ENCODE data around the gene MLC1. TPM values are rescaled to one million over a fixed set of nuclear protein-coding genes. Genes with fewer than 3 reads are reported as not detected.

MLC1 gene
- polyA plus RNA-seq, 1 donor (not counting 4 experiments of a cell fraction or from before 2014, with no cell fraction given), result not detected

DNA sequence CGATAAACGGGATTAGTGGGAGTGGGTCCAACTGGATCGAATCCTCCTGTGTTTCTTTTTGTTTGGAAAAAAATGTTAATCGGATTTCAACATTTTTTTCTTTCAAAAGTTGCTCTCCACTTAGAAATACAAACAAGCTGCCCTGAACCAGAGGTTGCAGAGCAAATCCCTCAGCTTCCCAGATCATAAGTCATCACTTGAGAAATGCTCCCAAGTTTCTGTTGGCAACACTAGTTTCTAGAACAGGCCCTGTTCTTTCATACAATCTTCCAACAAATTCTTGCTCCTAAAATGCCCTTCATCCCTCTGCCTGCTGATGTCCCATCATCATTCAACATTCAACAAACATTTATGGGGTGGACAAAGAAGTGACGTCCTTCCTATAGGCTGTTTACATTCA lies 1.3 kb upstream of the MLC1 start:
- FAIRE-seq, result no peak
- no peak overlapping the region for H2AFZ ChIP-seq (ENCODE audit: control insufficient read depth, low read length)
- H3K36me3 ChIP-seq (ENCODE audit: control insufficient read depth in 2 of 2, extremely low read depth in 1 of 2, insufficient read depth in 2 of 2, low read length in 2 of 2), result no peaks in the 10 kb centered on the region
- no peak for DNase-seq (ENCODE audit: low read depth, low spot score)
- no peak overlapping the region for H3K4me3 ChIP-seq (ENCODE audit: control insufficient read depth in 2 of 3, extremely low read depth in 1 of 3, insufficient read depth in 2 of 3, low read depth in 1 of 3, low read length in 3 of 3)
- H3K4me2 ChIP-seq (ENCODE audit: control insufficient read depth, extremely low read depth, insufficient read depth, low read depth, low read length), result no peak overlapping the region
- peaks cover 3% of the 10 kb centered on the region for H3K27me3 ChIP-seq (ENCODE audit: control insufficient read depth, extremely low read depth, insufficient read depth, low read length)
- no peak overlapping the region for H3K27ac ChIP-seq (ENCODE audit: control insufficient read depth, insufficient read depth, low read length)
- H3K9ac ChIP-seq (ENCODE audit: control insufficient read depth, extremely low read depth, insufficient read depth, low read length), result no peak overlapping the region
- no peaks in the 10 kb centered on the region for H3K9me1 ChIP-seq (ENCODE audit: control insufficient read depth, extremely low read depth, insufficient read depth, low read length)
- H3K79me2 ChIP-seq (ENCODE audit: control insufficient read depth, insufficient read depth, low read length), result no peaks in the 10 kb centered on the region
- peaks cover 17% of the 10 kb centered on the region for H3K4me1 ChIP-seq (ENCODE audit: control insufficient read depth, extremely low read depth, insufficient read depth, low read length)
- H4K20me1 ChIP-seq (ENCODE audit: control insufficient read depth, extremely low read depth, insufficient read depth, low read length), result no peaks in the 10 kb centered on the region
- peaks cover 2% of the 10 kb centered on the region for H3K9me3 ChIP-seq (ENCODE audit: control insufficient read depth, low read depth, low read length)
- TF ChIP-seq EZH2 (IDR thresholded peaks at IDR 0.05; ENCODE audit: low read length), result no peak
- no peak for TF ChIP-seq CTCF (optimal IDR thresholded peaks at IDR 0.05 in 1 of 3, IDR thresholded peaks at IDR 0.05 in 1 of 3, conservative IDR thresholded peaks at IDR 0.05 in 1 of 3; ENCODE audit: extremely low read depth in 1 of 3, insufficient read depth in 2 of 3, low read length in 3 of 3)
- dilution Hi-C loops (cut with MboI; ENCODE audit: extremely low pct_ligation_motif_present, low sequenced_read_pairs), result no loop called here

DNA sequence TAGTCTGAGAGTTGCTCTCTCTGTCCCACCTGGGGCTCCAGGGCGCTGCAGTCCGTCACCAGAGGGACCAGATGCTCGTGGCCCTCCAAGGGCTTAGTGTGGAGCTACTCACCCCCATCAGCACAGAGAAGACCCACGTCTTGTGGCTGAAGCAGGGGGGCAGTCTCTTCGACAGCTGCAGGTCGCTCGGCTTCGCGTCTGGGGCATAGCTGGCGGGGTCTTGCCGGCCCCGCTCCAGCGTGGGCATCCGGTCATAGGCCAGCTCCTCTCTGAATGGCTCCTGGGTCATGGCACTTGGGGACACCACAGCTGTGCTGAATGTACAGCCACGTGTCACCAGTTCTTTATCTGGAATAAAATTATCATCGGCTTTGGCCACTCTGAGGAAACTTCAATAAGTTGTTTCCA lies 608 bp downstream of the MLC1 start:
- H3K79me2 ChIP-seq (ENCODE audit: control insufficient read depth, insufficient read depth, low read length), result no peaks in the 10 kb centered on the region
- H3K9me1 ChIP-seq (ENCODE audit: control insufficient read depth, extremely low read depth, insufficient read depth, low read length), result no peaks in the 10 kb centered on the region
- no peaks in the 10 kb centered on the region for H4K20me1 ChIP-seq (ENCODE audit: control insufficient read depth, extremely low read depth, insufficient read depth, low read length)
- H3K36me3 ChIP-seq (ENCODE audit: control insufficient read depth in 2 of 2, extremely low read depth in 1 of 2, insufficient read depth in 2 of 2, low read length in 2 of 2), result no peaks in the 10 kb centered on the region
- H3K9ac ChIP-seq (ENCODE audit: control insufficient read depth, extremely low read depth, insufficient read depth, low read length), result no peak overlapping the region
- H3K9me3 ChIP-seq (ENCODE audit: control insufficient read depth, low read depth, low read length), result peaks cover 2% of the 10 kb centered on the region
- DNase-seq (ENCODE audit: low read depth, low spot score) (no peak), FAIRE-seq (no peak)
- peaks cover 17% of the 10 kb centered on the region for H3K4me1 ChIP-seq (ENCODE audit: control insufficient read depth, extremely low read depth, insufficient read depth, low read length)
- TF ChIP-seq EZH2 (IDR thresholded peaks at IDR 0.05; ENCODE audit: low read length), result no peak
- TF ChIP-seq CTCF (optimal IDR thresholded peaks at IDR 0.05 in 1 of 3, IDR thresholded peaks at IDR 0.05 in 1 of 3, conservative IDR thresholded peaks at IDR 0.05 in 1 of 3; ENCODE audit: extremely low read depth in 1 of 3, insufficient read depth in 2 of 3, low read length in 3 of 3), result no peak
- no peak overlapping the region for H2AFZ ChIP-seq (ENCODE audit: control insufficient read depth, low read length)
- dilution Hi-C loops (cut with MboI; ENCODE audit: extremely low pct_ligation_motif_present, low sequenced_read_pairs), result no loop called here
- H3K27me3 ChIP-seq (ENCODE audit: control insufficient read depth, extremely low read depth, insufficient read depth, low read length), result peaks cover 3% of the 10 kb centered on the region
- H3K4me3 ChIP-seq (ENCODE audit: control insufficient read depth in 2 of 3, extremely low read depth in 1 of 3, insufficient read depth in 2 of 3, low read depth in 1 of 3, low read length in 3 of 3), result no peak overlapping the region
- H3K4me2 ChIP-seq (ENCODE audit: control insufficient read depth, extremely low read depth, insufficient read depth, low read depth, low read length), result no peak overlapping the region
- no peak overlapping the region for H3K27ac ChIP-seq (ENCODE audit: control insufficient read depth, insufficient read depth, low read length)
